Measurements from ENCODE around the gene FNDC4.

Gene FNDC4

GRCh38 chr2:27493948-27494283, 1.1 kb downstream of the FNDC4 start:
- Histone ChIP-seq H3K4me3 (ENCODE audit: low read length) (no peak overlapping the region), H3K9ac (ENCODE audit: low read length) (no peak overlapping the region), H3K9me3 (replicated peaks; ENCODE audit: insufficient read depth, low read length) (no peaks in the 10 kb centered on the region), H3F3A (ENCODE audit: insufficient read depth, low read length) (no peaks in the 10 kb centered on the region), H3K36me3 (replicated peaks; ENCODE audit: insufficient read depth, low read length) (no peaks in the 10 kb centered on the region), H3K4me2 (ENCODE audit: low read depth, low read length) (no peak overlapping the region), H3K4me1 (ENCODE audit: low read length) (no peaks in the 10 kb centered on the region), H3K79me2 (ENCODE audit: low read length) (no peaks in the 10 kb centered on the region), H4K20me1 (ENCODE audit: insufficient read depth, low read length) (no peaks in the 10 kb centered on the region), H3K9me2 (replicated peaks; ENCODE audit: insufficient read depth, low read length) (no peaks in the 10 kb centered on the region), H3K27me3 (replicated peaks; ENCODE audit: insufficient read depth, low read length) (peaks cover 13% of the 10 kb centered on the region), H2AFZ (ENCODE audit: low read length) (no peak overlapping the region), H3K27ac (ENCODE audit: low read length) (no peak overlapping the region)
- no peak for DNase-seq
- TF ChIP-seq EZH2phosphoT487 (IDR thresholded peaks at IDR 0.05; ENCODE audit: low read length) (no peak), EZH2 (optimal IDR thresholded peaks at IDR 0.05; ENCODE audit: low read depth, low read length) (no peak)
- TF ChIP-seq, protein P1, sequence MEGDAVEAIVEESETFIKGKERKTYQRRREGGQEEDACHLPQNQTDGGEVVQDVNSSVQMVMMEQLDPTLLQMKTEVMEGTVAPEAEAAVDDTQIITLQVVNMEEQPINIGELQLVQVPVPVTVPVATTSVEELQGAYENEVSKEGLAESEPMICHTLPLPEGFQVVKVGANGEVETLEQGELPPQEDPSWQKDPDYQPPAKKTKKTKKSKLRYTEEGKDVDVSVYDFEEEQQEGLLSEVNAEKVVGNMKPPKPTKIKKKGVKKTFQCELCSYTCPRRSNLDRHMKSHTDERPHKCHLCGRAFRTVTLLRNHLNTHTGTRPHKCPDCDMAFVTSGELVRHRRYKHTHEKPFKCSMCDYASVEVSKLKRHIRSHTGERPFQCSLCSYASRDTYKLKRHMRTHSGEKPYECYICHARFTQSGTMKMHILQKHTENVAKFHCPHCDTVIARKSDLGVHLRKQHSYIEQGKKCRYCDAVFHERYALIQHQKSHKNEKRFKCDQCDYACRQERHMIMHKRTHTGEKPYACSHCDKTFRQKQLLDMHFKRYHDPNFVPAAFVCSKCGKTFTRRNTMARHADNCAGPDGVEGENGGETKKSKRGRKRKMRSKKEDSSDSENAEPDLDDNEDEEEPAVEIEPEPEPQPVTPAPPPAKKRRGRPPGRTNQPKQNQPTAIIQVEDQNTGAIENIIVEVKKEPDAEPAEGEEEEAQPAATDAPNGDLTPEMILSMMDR (IDR thresholded peaks at IDR 0.05; ENCODE audit: low read length), result no peak

GRCh38 chr2:27492557-27492956, 2.4 kb downstream of the FNDC4 start:
- Histone ChIP-seq H3K79me2 (ENCODE audit: low read length) (no peaks in the 10 kb centered on the region), H3K4me2 (ENCODE audit: low read depth, low read length) (no peak overlapping the region), H3K9me2 (replicated peaks; ENCODE audit: insufficient read depth, low read length) (no peaks in the 10 kb centered on the region), H3F3A (ENCODE audit: insufficient read depth, low read length) (no peaks in the 10 kb centered on the region), H3K9ac (ENCODE audit: low read length) (no peak overlapping the region), H3K9me3 (replicated peaks; ENCODE audit: insufficient read depth, low read length) (no peaks in the 10 kb centered on the region), H3K27me3 (replicated peaks; ENCODE audit: insufficient read depth, low read length) (peaks cover 13% of the 10 kb centered on the region), H3K4me1 (ENCODE audit: low read length) (no peaks in the 10 kb centered on the region), H3K27ac (ENCODE audit: low read length) (no peak overlapping the region), H2AFZ (ENCODE audit: low read length) (no peak overlapping the region), H3K4me3 (ENCODE audit: low read length) (no peak overlapping the region), H3K36me3 (replicated peaks; ENCODE audit: insufficient read depth, low read length) (no peaks in the 10 kb centered on the region), H4K20me1 (ENCODE audit: insufficient read depth, low read length) (no peaks in the 10 kb centered on the region)
- TF ChIP-seq EZH2 (optimal IDR thresholded peaks at IDR 0.05; ENCODE audit: low read depth, low read length) (no peak), EZH2phosphoT487 (IDR thresholded peaks at IDR 0.05; ENCODE audit: low read length) (no peak)
- TF ChIP-seq, protein P1 (IDR thresholded peaks at IDR 0.05; ENCODE audit: low read length), result no peak
- no peak for DNase-seq

GRCh38 chr2:27489498-27490397, 5.3 kb downstream of the FNDC4 start, which contains the start of gene IFT172:
IFT172 (minus strand) TSS chr2:27489743; CDS start chr2:27489653, 90 bp downstream.
- peak within 1 kb of the TSS; percentile 65 for H3K4me3 ChIP-seq (ENCODE audit: low read length)
- peak within 1 kb of the TSS; percentile 77; the same call in 1 of the 2 replicates for H3K27ac ChIP-seq (ENCODE audit: low read length)
- no peaks in the 10 kb centered on the region for H3K4me1 ChIP-seq (ENCODE audit: low read length)
- no peak for TF ChIP-seq EZH2 (optimal IDR thresholded peaks at IDR 0.05; ENCODE audit: low read depth, low read length)
- TF ChIP-seq EZH2phosphoT487 (IDR thresholded peaks at IDR 0.05; ENCODE audit: low read length), result no peak
- TF ChIP-seq, protein P1 (IDR thresholded peaks at IDR 0.05; ENCODE audit: low read length), result no peak
- no peaks in the 10 kb centered on the region for H3K36me3 ChIP-seq (replicated peaks; ENCODE audit: insufficient read depth, low read length)
- H3K27me3 ChIP-seq (replicated peaks; ENCODE audit: insufficient read depth, low read length), result peaks cover 3% of the 10 kb centered on the region; the same call in 1 of the 2 replicates
- H3K79me2 ChIP-seq (ENCODE audit: low read length), result no peaks in the 10 kb centered on the region
- DNase-seq, result peak; percentile 99
- H3F3A ChIP-seq (ENCODE audit: insufficient read depth, low read length), result no peaks in the 10 kb centered on the region
- H3K9me3 ChIP-seq (replicated peaks; ENCODE audit: insufficient read depth, low read length), result no peaks in the 10 kb centered on the region
- peak within 1 kb of the TSS; percentile 60 for H3K9ac ChIP-seq (ENCODE audit: low read length)
- peak within 1 kb of the TSS; percentile 65 for H3K4me2 ChIP-seq (ENCODE audit: low read depth, low read length)
- H4K20me1 ChIP-seq (ENCODE audit: insufficient read depth, low read length), result no peaks in the 10 kb centered on the region
- peak within 1 kb of the TSS; percentile 72 for H2AFZ ChIP-seq (ENCODE audit: low read length)
- H3K9me2 ChIP-seq (replicated peaks; ENCODE audit: insufficient read depth, low read length), result no peaks in the 10 kb centered on the region

All from MM.1S (cell line).